ENCODE measurements around the gene NEMF.

DNA sequence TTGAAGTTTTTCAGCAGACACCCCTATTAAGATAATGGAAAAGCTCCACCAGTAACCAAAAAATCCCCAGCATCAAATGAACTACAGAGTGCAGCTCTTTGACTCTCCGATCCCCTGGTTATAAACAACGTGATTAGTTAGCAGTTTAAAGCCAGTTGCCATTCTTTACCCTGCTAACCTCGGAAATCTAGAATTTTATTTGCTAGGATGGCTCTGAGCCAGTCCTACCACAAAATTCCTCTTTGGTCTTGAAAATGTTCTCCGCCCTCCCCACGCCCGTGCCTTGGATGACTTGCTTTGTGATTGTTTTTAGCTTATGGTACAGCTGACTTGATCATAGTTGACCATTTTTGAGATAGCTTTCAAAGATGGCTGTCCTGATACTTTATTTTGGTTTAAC, 83.4 kb downstream of the NEMF start:
- TF ChIP-seq, protein P1, sequence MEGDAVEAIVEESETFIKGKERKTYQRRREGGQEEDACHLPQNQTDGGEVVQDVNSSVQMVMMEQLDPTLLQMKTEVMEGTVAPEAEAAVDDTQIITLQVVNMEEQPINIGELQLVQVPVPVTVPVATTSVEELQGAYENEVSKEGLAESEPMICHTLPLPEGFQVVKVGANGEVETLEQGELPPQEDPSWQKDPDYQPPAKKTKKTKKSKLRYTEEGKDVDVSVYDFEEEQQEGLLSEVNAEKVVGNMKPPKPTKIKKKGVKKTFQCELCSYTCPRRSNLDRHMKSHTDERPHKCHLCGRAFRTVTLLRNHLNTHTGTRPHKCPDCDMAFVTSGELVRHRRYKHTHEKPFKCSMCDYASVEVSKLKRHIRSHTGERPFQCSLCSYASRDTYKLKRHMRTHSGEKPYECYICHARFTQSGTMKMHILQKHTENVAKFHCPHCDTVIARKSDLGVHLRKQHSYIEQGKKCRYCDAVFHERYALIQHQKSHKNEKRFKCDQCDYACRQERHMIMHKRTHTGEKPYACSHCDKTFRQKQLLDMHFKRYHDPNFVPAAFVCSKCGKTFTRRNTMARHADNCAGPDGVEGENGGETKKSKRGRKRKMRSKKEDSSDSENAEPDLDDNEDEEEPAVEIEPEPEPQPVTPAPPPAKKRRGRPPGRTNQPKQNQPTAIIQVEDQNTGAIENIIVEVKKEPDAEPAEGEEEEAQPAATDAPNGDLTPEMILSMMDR (conservative IDR thresholded peaks at IDR 0.05), result no peak
- TF ChIP-seq EZH2 (IDR thresholded peaks at IDR 0.05; ENCODE audit: low read depth), result no peak
